ENCODE results near the gene TMEM86B. TPM values are rescaled to one million over a fixed set of nuclear protein-coding genes. Genes with fewer than 3 reads are reported as not detected.

The TMEM86B gene
- total RNA-seq, 1 donor from 2014 or later = 1.6 TPM

DNA sequence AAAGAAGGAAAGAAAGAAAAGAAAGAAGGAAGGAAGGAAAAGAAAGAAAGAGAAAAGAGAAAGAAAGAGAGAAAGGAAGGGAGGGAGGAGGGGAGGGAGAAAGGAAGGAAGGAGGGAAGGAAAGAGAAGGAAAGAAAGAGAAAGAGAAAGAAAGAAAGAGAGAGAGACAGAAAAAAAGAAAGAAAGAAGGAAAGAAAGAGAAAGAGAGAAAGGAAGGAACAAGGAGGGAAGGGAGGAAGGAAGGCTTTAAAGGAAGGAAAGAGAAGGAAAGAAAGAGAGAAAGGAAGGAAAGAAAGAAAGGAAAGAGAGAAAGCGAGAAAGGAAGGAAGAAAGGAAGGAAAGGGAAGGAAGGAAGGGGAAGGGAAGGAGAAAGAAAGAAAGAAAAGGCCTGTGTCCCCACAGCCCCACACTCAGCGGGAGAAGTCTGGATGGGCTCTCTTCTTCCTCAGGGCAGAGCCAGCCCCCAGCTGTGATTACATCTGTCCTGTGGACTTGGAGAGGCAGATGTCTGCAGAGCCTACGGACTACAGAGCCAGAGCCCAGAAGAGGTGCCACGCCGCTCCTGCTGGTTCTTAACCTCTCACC, 28.9 kb downstream of the TMEM86B start:
- ATAC-seq (no peak), DNase-seq (ENCODE audit: missing footprints) (no peak)
- intact Hi-C loops (cut with DNase I) = no loop called here

GRCh38 chr19:55198651-55199050, 29.9 kb downstream of the TMEM86B start:
- ATAC-seq (no peak), DNase-seq (ENCODE audit: missing footprints) (no peak)
- intact Hi-C loops (cut with DNase I) = no loop called here

DNA sequence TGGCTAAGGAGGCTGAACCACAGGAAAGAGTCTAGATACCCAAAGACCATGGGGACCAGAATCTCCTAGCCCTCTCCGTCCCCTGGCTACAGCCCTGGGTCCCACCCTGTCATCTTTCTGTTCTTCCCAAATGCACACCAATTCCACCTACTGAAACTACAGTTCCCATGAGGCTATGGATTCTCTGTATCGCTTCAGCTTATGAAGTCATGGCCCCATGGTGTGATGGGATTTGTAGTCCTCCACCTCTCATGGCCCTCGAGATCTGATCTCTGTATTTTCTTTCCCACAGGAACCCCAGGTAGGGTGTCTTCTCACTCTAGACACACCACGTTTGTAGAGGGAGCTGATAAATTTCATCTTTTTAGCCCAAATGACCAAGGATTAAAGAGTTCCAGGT, 31.0 kb downstream of the TMEM86B start:
- intact Hi-C loops (cut with DNase I) = no loop called here
- no peak for ATAC-seq
- DNase-seq (ENCODE audit: missing footprints) = no peak

- DNase-seq (ENCODE audit: missing footprints) = no peak
- ATAC-seq = no peak
- intact Hi-C loops (cut with DNase I) = no loop called here
Observed at GRCh38 chr19:55196803-55197202, 31.8 kb downstream of the TMEM86B start.

DNA sequence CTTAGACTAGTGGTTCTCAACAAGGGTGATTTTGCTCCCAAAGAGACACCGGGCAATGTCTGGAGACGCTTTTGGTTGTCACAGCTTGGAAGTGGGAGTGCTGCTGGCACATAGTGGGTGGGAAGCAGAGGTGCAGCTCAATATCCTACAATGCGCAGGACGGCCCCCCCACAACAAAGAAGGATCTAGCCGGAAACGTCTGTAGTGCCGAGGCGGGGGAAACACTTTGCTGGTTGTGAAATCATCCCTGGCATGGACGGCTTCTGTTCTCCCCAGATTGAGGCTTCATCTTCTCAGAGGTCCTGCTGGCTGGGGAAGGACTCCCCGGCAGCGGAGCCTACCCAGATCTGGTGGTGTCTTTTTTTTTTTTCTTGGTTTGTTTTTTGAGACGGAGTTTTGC, 35.1 kb downstream of the TMEM86B start:
- DNase-seq (ENCODE audit: missing footprints) = no peak
- intact Hi-C loops (cut with DNase I) = no loop called here
- ATAC-seq = no peak

DNA sequence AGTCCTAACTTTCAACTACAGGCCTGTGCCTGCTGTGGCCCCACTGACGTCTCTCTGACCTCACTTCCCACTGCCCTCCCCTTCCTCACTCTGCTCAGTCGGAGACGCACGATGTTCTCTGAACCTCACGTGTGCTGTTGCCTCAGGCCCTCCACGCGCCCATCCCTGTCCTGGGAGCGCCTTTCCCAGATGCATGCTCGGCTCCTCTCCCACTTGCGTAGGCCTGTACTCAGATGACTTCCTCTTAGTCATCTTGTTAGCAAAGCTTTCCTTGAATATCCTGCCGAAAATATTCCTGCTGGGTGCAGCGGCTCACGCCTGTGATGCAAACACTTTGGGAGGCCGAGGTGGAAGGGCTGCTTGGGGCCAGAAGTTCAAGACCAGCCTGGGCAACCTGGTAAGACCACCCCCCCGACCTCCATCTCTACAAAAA, 39.1 kb downstream of the TMEM86B start:
- intact Hi-C loops (cut with DNase I) = no loop called here
- peak; percentile 44 for ATAC-seq
- DNase-seq (ENCODE audit: missing footprints) = no peak

GRCh38 chr19:55188625-55189024, 39.9 kb downstream of the TMEM86B start:
- ATAC-seq (no peak), DNase-seq (ENCODE audit: missing footprints) (no peak)
- intact Hi-C loops (cut with DNase I) = no loop called here

DNA sequence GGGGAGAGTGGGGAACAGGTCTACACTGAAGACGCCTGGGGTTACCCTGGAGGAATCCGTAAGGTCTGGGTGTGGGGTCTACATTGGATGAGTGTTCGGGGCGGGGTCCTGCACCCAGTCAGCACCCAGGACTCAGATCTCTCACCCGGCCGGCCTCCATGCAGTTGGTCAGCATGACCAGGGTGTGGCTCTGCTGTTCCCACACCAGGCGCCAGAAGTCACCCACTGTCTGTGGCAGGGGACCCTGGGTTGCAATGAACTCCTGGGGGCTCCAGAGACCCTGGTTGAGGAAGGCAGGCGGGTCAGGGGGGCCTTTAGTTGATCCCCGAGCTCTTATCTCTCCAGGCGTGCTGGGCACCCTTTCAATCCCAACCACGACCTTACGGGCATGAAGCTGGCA, 42.5 kb downstream of the TMEM86B start:
- ATAC-seq = no peak
- DNase-seq (ENCODE audit: missing footprints) = no peak
- intact Hi-C loops (cut with DNase I) = no loop called here

DNA sequence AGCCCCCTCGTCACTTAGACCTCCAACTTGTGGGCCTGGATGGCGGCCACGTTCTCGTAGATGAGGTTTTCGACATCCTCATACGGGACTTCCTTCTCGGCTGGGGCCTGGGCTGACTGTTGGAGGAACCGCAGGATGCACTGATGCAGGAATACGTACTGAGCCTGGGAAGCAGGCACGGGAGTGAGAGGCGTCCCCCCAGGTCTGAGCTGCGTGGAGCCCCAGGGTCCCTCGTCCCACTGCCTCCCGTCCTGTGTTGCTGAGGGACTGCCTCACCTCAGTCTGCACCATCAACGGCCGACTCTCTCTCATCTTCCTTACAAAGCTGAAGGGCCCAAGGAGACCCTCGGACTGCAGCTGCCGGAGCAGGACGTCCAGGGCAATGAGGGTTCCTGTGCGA, 46.8 kb downstream of the TMEM86B start:
- DNase-seq (ENCODE audit: missing footprints) = no peak
- intact Hi-C loops (cut with DNase I) = no loop called here

GRCh38 chr19:55179606-55180484, 48.7 kb downstream of the TMEM86B start, which contains the start of gene SYT5:
TSS of gene SYT5 (minus strand) at chr19:55180289. CDS start at chr19:55179041, 1,248 bp downstream.
- DNase-seq (ENCODE audit: missing footprints) (no peak), ATAC-seq (peak; percentile 61)
- intact Hi-C loops (cut with DNase I) = no loop called here

More for the DNA sequence above, 46.8 kb downstream of the TMEM86B start:
- no peak for ATAC-seq

DNA sequence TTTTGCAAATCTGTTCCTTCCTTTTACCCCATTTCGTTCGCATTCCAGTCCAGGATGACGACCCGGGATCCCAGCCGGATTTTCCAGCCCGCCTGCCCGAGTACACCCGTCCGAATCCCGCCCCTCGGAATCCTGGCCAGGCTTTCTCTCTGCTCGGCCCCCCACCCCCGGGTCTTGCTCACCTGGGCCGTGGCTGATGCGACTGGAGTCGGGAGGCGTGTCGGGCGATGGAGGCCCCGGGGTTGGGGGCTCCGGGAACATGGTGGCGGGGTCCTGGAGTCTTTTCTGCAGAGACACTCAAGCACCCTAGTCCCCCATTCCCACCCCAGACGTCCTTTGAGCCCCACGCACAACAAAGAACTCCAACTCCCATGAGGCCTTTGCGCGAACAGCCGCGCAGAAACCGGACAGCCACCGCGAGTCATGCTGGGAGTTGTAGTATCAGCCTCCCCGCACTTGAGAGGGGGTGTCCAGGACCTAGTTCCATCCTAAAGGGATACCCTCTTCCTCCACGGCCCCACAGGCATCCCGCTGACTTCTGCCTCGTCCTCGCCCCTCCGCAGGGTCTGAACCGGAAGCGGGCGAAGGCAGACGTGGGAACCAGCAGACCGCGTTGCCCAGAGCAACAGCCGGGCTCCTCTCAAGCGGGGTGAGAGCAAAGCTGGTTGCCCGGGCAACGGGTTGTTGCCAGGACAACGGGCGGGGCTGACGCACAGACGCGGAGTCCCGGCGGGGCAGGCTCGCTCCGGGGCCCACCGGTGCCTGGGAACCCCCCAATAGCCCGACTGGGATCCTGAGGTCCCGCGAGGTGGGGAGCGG, 49.6 kb downstream of the TMEM86B start:
- ATAC-seq (peak; percentile 56), DNase-seq (ENCODE audit: missing footprints) (peak; percentile 84)
- intact Hi-C loops (cut with DNase I) = no loop called here

Small RNAs within 50 kb of the gene (microRNA-seq; reads per million reads assigned to microRNA genes)
- gene MIR6802 (1.4 reads per million), gene MIR6803 (1.8 reads per million), gene MIR6804 (not detected)

Other genes starting within 250 kb of the TMEM86B start
- gene GP6, start 190.5 kb downstream of the TMEM86B start, total RNA-seq = 0.49 TPM
- gene RDH13, start 165.6 kb downstream of the TMEM86B start, total RNA-seq = 47.8 TPM
- 1.9 TPM for gene EPS8L1, start 152.9 kb downstream of the TMEM86B start, total RNA-seq
- gene PPP1R12C, start 111.1 kb downstream of the TMEM86B start, total RNA-seq = 140 TPM
- 66.0 TPM for gene TNNT1, start 79.6 kb downstream of the TMEM86B start, total RNA-seq
- gene TNNI3, start 71.0 kb downstream of the TMEM86B start, total RNA-seq = 4,708 TPM
- 0.73 TPM for gene DNAAF3, start 62.1 kb downstream of the TMEM86B start, total RNA-seq
- not detected for gene SYT5, start 48.5 kb downstream of the TMEM86B start, total RNA-seq
- 0.87 TPM for gene PTPRH, start 19.3 kb downstream of the TMEM86B start, total RNA-seq
- gene PPP6R1, start 30.3 kb upstream of the TMEM86B start, total RNA-seq = 39.5 TPM
- gene HSPBP1, start 51.3 kb upstream of the TMEM86B start, total RNA-seq = 30.2 TPM
- gene BRSK1, start 55.2 kb upstream of the TMEM86B start, total RNA-seq = 2.4 TPM
- 1.2 TPM for gene TMEM150B, start 96.6 kb upstream of the TMEM86B start, total RNA-seq
- gene KMT5C, start 111.1 kb upstream of the TMEM86B start, total RNA-seq = 6.2 TPM
- not detected for gene COX6B2, start 126.0 kb upstream of the TMEM86B start, total RNA-seq
- not detected for gene GARIN5B, start 134.5 kb upstream of the TMEM86B start, total RNA-seq
- gene IL11, start 141.7 kb upstream of the TMEM86B start, total RNA-seq = not detected
- not detected for gene TMEM190, start 148.1 kb upstream of the TMEM86B start, total RNA-seq
- 0.24 TPM for gene TMEM238, start 155.5 kb upstream of the TMEM86B start, total RNA-seq
- 664 TPM for gene RPL28, start 157.2 kb upstream of the TMEM86B start, total RNA-seq
- gene UBE2S, start 179.0 kb upstream of the TMEM86B start, total RNA-seq = 31.2 TPM
- gene SHISA7, start 214.5 kb upstream of the TMEM86B start, total RNA-seq = not detected
- gene ISOC2, start 232.9 kb upstream of the TMEM86B start, total RNA-seq = 55.2 TPM
- not detected for gene C19orf85, start 236.0 kb upstream of the TMEM86B start, total RNA-seq
- gene ZNF628, start 247.9 kb upstream of the TMEM86B start, total RNA-seq = 5.7 TPM

All from Right ventricle myocardium inferior (tissue), 1 donor.